HG03060 (cell line): ENCODE results near the gene PPARD.
A peak's percentile ranks its signal among the peaks of the same experiment; 100 is the strongest.
"Not testable (repeated sequence)": the region's sequence is repeated elsewhere in the genome, so short reads cannot be mapped to it uniquely, and the experiment has no call there.

Source experiments
- ATAC-seq: cut with Tn5 transposase; IDR thresholded peaks from one replicate; pipeline ENCODE4 v1.9.1; 2021; ENCODE audit warnings: low read depth, moderate number of reproducible peaks; ENCODE audit not compliant: unreplicated experiment

Gene PPARD

GRCh38 chr6:35342258-35343091 is at the start of gene PPARD:
TSS of gene PPARD (plus strand) at chr6:35342558. CDS start at chr6:35411088, 68,530 bp downstream.
- peak; percentile 82 for ATAC-seq

- ATAC-seq = no peak
Observed at GRCh38 chr6:35293681-35294080, 48.7 kb upstream of the PPARD start.

DNA sequence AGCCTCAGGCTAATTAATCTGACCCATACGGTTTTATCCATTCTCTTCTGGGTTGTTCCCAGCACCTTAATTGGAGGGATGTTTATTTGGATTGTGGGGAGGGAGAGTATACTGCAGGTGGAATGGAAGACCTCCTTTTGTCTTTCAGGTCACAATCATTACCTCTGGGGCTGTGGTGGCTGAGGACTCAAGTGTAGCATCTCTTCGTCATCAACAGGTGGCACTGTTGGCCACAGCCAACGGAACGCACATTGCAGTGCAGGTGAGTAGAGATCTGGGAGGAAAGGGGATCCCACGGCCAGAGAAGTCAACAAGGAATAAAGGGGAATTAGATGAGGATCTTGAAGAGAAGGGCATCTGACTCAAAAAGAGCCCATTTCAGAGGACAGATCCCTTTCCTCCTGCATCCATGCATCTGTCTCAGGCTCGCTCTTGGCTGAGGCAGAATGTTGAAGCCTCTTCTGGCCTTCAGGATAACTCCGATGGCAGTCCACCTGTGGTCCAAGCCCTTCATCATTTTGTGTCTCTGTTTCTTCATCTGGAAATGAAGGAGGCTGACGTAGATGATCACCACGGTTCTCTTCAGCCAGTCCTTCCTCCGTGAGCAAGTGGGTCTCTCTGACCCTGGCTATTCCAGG is 47.9 kb upstream of the PPARD start:
- ATAC-seq = no peak

GRCh38 chr6:35295036-35295435 is 47.3 kb upstream of the PPARD start:
- no peak for ATAC-seq

- ATAC-seq = no peak
Observed at GRCh38 chr6:35295521-35296315, 46.6 kb upstream of the PPARD start.

DNA sequence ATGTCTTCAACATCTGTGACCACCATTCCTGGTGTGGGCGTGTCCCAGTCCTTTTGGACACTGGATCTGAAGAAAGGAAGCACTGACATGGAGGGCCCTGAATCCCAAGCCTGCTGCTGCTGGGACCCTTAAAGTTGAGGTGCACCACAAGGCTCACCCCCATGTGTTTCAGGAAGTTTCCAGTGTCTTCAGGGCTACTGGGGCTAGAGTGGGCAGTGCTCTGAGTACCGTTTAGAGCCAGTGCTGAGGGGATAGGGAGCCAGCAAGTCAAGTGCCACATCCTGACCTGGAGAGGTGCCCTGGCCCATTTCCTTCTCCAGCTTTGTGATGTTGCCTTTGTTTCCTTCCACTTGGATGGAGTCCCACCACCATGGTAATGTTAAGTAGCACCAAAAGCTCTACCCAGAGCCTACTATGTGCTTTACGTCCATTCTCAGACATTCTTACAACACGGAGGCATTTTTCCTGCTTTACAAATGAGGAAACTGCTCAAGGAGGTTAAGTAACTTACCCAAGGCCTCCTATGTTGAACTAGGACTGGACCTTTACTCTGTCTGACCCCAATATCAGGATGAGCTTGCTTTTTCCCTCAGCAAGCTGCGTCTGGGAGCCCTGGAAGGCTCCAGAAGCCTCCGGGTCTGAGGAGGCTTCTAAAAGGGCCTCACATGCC is 45.3 kb upstream of the PPARD start:
- ATAC-seq = no peak

DNA sequence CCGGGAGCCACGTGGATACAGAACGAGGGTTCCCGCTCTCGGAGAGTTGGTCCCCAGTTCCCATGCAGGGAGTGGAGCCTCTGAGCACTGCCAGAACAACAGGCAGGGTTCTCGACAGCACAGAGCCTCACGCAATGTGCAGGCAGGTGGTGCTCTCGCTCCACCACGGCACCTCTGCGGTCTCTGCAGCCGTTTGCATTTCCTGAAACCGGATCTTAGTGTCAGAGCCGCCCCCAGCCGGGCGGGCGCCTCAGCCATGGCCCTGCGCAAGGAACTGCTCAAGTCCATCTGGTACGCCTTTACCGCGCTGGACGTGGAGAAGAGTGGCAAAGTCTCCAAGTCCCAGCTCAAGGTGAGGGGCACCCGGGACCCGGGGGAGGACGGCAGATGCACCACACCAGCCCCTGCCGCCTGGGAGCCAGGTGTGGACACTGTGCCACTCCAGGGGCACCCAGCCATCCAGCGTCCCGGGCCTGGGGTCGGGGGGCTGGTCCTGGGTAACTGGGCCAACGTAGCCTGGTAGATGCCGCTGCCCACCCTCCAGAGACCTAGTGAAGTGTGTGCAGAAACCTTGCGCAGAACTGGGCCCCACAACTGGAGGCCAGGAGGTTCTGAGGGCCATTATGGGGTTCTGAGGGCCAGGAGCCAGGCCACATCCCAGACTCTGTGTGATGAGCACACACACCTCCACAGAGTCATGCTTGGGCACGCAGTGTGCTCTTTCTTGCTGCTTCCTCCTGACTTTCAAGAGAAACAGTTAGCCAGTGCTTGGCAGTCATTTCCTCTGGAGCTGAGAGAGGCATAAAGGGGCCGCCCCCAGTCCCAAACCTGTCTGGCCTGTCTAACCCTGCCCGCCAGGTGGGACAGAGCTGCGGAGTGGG is 44.5 kb upstream of the PPARD start, which contains the start of gene DEF6:
Gene DEF6, plus strand, starts transcription at position 218 of the 881 bp plus-strand sequence. Its CDS starts 39 bp downstream, at position 257.
- ATAC-seq = peak; percentile 53

GRCh38 chr6:35298625-35299140 is 43.7 kb upstream of the PPARD start:
- ATAC-seq = no peak

DNA sequence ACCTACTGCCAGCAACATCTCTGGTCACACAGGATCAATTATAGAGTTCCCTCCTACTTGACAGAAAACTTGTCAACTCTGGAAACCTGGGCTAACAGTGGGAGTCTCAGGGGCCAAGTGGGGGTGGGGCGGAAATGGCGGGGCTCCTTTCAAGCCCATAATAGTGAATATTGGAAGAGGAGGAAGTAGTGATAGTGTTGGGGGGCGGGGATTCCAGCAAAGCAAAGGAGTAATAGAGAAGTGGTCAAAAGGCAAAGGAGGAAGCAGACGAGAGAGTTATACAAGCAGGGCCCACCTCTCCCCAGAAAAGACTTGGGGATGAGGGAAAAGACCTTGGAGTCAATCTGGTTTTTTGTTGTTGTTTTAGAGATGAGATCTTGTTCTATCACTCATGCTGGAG is 42.7 kb upstream of the PPARD start:
- no peak for ATAC-seq

DNA sequence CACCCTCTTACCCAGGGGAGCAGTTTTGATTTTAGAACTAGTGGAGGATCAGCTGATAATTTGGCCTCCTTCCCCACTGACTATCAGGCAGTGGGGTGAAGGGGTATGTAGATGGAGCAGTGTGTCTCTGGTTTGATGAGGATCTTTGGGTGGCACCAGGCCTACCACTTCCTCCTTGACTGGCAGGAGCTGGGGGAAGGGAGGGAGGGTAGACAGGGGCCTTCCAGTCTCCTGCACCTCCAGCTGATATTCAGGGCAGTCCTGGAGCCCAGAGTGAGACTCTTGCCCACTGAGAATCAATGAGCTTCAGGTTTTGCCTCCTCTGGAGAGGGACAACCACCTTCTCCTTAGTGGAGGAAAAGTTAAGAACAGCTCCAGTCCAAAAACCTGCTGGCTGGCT is 41.5 kb upstream of the PPARD start:
- no peak for ATAC-seq

GRCh38 chr6:35302604-35303241 is 39.6 kb upstream of the PPARD start:
- ATAC-seq = peak; percentile 42

DNA sequence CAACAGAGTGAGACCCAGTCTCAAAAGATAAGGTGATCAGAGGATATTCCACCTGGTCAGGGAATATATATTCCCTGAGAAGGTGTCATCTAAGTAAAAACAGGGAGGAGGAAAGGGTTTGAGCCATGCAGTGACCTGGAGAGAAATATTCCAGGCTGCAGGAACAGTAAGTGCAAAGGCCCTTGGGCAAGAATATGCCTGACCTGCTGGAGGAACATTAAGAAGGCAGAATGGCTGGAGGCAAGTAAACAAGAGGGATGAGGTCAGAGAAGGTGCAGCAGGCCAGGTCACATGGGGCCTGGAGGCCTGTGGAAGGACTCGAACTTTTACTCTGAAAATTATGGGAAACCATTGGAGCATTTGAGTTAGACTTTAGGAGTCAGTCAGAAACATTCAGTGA is 38.1 kb upstream of the PPARD start:
- ATAC-seq = no peak

GRCh38 chr6:35305117-35305516 is 37.2 kb upstream of the PPARD start:
- no peak for ATAC-seq

GRCh38 chr6:35307138-35307537 is 35.2 kb upstream of the PPARD start:
- not testable (repeated sequence) for ATAC-seq

- not testable (repeated sequence) for ATAC-seq
Observed at GRCh38 chr6:35308543-35308942, 33.8 kb upstream of the PPARD start.

DNA sequence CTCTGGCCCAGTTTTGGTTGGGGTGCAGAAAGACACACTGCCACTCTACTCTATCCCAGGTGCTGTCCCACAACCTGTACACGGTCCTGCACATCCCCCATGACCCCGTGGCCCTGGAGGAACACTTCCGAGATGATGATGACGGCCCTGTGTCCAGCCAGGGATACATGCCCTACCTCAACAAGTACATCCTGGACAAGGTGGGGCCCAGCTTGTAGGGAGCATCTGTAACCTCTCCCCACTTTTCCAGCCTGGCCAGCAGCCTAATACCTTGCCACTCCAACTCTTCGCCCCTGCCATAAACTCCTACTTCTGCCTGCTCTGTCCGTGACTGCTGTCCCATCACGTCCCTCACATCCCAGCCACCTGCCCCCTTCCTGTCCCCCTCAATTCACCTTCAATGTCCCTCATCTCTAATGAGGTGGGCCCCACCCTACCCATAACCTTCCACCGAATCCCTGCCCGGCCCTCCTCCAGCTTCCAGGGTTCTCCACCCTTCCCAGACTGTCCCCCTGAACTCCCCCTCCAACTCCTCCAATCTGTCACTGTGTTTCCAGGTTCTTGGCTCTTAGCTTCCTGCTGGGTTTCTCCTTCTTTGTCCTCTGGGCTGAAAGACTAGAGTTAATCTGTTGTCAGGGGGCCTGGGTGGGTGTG is 32.6 kb upstream of the PPARD start:
- ATAC-seq = no peak

GRCh38 chr6:35310265-35310831 is 32.0 kb upstream of the PPARD start:
- no peak for ATAC-seq
